ENCODE data around the gene TFPI.
A peak's percentile ranks its signal among the peaks of the same experiment; 100 is the strongest.

TFPI gene

DNA sequence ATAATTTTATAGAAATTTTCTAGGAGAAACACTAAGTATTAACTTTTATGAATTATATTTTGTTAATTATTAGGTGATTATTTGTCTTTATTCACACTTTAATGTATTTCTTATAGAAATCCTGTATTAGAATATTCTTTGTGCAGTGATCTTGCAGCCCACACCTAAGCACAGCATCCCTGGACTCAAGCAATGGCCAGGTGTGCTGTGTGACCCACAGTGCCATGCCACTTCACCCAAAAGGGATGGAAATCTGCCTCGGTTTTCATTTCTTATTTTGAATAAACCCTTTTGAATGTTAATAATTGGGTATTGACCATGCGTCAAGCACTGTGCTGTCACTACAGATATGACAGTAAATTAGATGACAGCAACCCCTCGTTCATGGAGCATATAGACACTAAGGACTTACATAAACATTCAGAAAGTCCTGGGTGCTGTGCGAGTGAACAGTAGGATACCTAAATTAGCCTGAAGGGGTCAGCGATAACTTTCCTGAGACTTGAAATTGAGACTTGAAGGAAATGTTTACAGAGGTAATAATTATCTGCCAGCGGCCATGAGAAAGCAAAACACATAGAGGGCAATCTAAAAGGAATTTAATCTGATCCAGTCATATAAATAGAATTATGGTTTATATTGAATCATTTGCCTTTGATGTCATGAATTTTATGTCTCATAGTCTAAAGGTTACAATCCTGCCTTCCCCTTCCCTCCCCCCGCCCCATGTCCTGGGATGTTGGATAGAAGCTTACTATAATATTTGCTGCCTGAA lies 53.5 kb downstream of the TFPI start:
- H3K27me3 ChIP-seq (ENCODE audit: control insufficient read depth, insufficient read depth, low read length): no peaks in the 10 kb centered on the region
- no peaks in the 10 kb centered on the region for H3K4me1 ChIP-seq
- H2AFZ ChIP-seq: no peak overlapping the region
- H3K9ac ChIP-seq: no peak overlapping the region
- H3K9me3 ChIP-seq (ENCODE audit: control insufficient read depth, low read length): no peaks in the 10 kb centered on the region
- H3K4me3 ChIP-seq (ENCODE audit: low read depth, low read length): no peak overlapping the region
- TF ChIP-seq, protein P1, sequence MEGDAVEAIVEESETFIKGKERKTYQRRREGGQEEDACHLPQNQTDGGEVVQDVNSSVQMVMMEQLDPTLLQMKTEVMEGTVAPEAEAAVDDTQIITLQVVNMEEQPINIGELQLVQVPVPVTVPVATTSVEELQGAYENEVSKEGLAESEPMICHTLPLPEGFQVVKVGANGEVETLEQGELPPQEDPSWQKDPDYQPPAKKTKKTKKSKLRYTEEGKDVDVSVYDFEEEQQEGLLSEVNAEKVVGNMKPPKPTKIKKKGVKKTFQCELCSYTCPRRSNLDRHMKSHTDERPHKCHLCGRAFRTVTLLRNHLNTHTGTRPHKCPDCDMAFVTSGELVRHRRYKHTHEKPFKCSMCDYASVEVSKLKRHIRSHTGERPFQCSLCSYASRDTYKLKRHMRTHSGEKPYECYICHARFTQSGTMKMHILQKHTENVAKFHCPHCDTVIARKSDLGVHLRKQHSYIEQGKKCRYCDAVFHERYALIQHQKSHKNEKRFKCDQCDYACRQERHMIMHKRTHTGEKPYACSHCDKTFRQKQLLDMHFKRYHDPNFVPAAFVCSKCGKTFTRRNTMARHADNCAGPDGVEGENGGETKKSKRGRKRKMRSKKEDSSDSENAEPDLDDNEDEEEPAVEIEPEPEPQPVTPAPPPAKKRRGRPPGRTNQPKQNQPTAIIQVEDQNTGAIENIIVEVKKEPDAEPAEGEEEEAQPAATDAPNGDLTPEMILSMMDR (IDR thresholded peaks at IDR 0.05): no peak
- no peak overlapping the region for H3K4me2 ChIP-seq (ENCODE audit: low read length)
- H3K36me3 ChIP-seq (ENCODE audit: control insufficient read depth, insufficient read depth, low read length): no peaks in the 10 kb centered on the region
- H3K27ac ChIP-seq: no peak overlapping the region
- no peaks in the 10 kb centered on the region for H3K79me2 ChIP-seq

DNA sequence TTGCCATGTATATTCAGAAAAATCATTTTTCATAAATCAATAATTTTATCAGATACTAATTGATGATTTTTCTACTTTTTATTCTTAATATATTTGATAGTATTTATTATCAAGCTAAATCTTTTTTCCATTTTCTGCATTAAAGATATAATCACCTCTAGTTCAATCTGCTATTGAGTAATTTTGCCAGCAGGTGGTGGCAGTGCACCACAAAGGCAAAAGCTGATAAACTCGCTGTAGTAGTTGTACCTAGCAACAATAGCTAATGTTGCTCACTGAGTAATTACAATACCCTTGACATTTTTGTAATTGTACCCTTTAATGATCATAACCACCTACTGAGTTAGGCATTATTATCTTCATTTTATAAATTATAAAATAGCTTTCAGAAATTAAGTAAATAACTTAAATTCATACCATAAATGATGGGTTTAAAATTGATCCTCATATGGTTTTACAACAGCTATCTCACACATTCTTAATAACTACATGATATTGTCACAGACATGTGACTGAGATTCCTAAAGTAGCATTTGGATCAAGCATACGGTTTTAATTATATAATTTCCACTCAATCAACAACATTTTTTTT lies 54.2 kb downstream of the TFPI start:
- no peaks in the 10 kb centered on the region for H3K27me3 ChIP-seq (ENCODE audit: control insufficient read depth, insufficient read depth, low read length)
- no peaks in the 10 kb centered on the region for H3K36me3 ChIP-seq (ENCODE audit: control insufficient read depth, insufficient read depth, low read length)
- H3K4me2 ChIP-seq (ENCODE audit: low read length): no peak overlapping the region
- no peak overlapping the region for H3K9ac ChIP-seq
- TF ChIP-seq, protein P1 (IDR thresholded peaks at IDR 0.05): peak; percentile 84
- no peaks in the 10 kb centered on the region for H3K79me2 ChIP-seq
- no peak overlapping the region for H3K4me3 ChIP-seq (ENCODE audit: low read depth, low read length)
- H2AFZ ChIP-seq: no peak overlapping the region
- no peak overlapping the region for H3K27ac ChIP-seq
- H3K9me3 ChIP-seq (ENCODE audit: control insufficient read depth, low read length): no peaks in the 10 kb centered on the region
- no peaks in the 10 kb centered on the region for H3K4me1 ChIP-seq

DNA sequence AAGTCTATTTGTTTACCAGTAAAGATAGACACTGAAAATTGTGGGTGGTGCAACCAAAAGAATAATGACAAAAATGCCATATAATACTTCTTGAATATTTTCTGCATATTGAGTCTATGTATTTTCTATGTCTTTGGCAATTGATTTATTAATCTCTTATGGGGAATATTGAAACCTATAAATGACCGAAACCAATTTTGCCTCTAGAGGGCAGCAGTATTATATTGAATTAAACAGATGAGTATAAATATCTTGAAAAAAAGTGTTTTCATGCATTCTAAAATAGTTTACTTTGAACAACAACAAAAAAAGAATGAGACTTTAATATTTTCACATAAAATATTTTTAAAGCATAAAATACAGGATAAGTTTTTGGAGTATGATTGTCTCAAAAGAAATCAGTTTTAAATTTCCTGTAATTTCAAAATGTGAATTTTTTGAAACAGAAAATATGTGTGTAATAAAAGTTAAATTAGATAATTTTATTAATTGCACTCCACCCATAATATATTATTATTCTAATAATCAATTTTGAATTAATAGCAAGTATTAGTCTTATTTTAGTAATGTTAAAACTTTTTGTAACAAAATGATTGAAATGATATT lies 56.3 kb downstream of the TFPI start:
- Histone ChIP-seq H2AFZ (no peak overlapping the region), H3K4me3 (ENCODE audit: low read depth, low read length) (no peak overlapping the region), H3K27ac (no peak overlapping the region), H3K4me2 (ENCODE audit: low read length) (no peak overlapping the region), H3K36me3 (ENCODE audit: control insufficient read depth, insufficient read depth, low read length) (no peaks in the 10 kb centered on the region), H3K9me3 (ENCODE audit: control insufficient read depth, low read length) (no peaks in the 10 kb centered on the region), H3K4me1 (no peaks in the 10 kb centered on the region), H3K79me2 (no peaks in the 10 kb centered on the region), H3K27me3 (ENCODE audit: control insufficient read depth, insufficient read depth, low read length) (no peaks in the 10 kb centered on the region), H3K9ac (no peak overlapping the region)
- TF ChIP-seq, protein P1 (IDR thresholded peaks at IDR 0.05): peak; percentile 43

DNA sequence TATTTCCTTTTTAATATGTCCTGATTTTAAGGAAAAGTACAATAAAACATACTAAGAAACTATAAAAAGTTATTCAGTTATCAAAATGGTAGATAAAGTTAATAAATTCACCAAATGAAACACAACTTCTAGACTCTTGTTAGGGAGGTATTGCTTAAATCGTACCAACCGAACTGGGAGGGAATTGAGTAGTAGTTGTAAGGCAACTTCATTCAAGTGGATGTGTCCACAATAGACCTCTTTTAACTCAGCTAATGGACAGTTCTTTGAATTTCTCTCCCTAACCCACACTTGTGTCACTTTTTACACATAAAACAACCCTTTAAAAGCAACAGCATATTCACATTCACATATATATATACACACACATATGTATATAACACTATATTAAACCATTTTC lies 57.1 kb downstream of the TFPI start:
- TF ChIP-seq, protein P1 (IDR thresholded peaks at IDR 0.05): no peak
- H3K27me3 ChIP-seq (ENCODE audit: control insufficient read depth, insufficient read depth, low read length): no peaks in the 10 kb centered on the region
- H3K4me2 ChIP-seq (ENCODE audit: low read length): no peak overlapping the region
- H3K4me1 ChIP-seq: no peaks in the 10 kb centered on the region
- no peak overlapping the region for H3K27ac ChIP-seq
- no peaks in the 10 kb centered on the region for H3K36me3 ChIP-seq (ENCODE audit: control insufficient read depth, insufficient read depth, low read length)
- H2AFZ ChIP-seq: no peak overlapping the region
- H3K4me3 ChIP-seq (ENCODE audit: low read depth, low read length): no peak overlapping the region
- H3K79me2 ChIP-seq: no peaks in the 10 kb centered on the region
- H3K9ac ChIP-seq: no peak overlapping the region
- no peaks in the 10 kb centered on the region for H3K9me3 ChIP-seq (ENCODE audit: control insufficient read depth, low read length)
